ENCODE data around the gene MON2. TPM values are rescaled to one million over a fixed set of nuclear protein-coding genes. Genes with fewer than 3 reads are reported as not detected.
"Not testable (repeated sequence)": the region's sequence is repeated elsewhere in the genome, so short reads cannot be mapped to it uniquely, and the experiment has no call there.

Gene MON2
- total RNA-seq, 1 donor from 2014 or later = 62.3 TPM

DNA sequence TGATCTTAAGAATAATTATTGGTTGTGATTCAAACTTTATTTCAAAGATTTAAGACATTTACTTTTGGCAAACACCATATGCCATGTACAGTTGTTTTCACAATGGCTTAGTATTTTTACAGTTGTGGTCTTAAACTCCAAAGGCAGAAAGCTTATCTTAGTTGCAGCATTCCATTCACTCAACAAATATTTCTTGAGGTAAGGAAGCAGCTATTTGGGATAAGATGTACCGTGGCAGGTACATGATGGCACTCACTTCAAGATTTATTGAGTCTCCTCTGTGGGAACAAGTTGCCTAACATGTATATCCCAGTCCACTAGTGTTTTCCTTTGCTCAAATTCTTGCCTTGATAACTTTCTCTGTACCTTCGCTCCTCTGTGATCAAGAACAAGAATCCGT is 8.0 kb upstream of the MON2 start:
- no peaks in the 10 kb centered on the region for H3K4me1 ChIP-seq
- TF ChIP-seq, protein P1, sequence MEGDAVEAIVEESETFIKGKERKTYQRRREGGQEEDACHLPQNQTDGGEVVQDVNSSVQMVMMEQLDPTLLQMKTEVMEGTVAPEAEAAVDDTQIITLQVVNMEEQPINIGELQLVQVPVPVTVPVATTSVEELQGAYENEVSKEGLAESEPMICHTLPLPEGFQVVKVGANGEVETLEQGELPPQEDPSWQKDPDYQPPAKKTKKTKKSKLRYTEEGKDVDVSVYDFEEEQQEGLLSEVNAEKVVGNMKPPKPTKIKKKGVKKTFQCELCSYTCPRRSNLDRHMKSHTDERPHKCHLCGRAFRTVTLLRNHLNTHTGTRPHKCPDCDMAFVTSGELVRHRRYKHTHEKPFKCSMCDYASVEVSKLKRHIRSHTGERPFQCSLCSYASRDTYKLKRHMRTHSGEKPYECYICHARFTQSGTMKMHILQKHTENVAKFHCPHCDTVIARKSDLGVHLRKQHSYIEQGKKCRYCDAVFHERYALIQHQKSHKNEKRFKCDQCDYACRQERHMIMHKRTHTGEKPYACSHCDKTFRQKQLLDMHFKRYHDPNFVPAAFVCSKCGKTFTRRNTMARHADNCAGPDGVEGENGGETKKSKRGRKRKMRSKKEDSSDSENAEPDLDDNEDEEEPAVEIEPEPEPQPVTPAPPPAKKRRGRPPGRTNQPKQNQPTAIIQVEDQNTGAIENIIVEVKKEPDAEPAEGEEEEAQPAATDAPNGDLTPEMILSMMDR (IDR thresholded peaks at IDR 0.05) = no peak
- TF ChIP-seq EZH2phosphoT487 (IDR thresholded peaks at IDR 0.05) (no peak), EZH2 (IDR thresholded peaks at IDR 0.05) (no peak)
- H2AFZ ChIP-seq (replicated peaks) = no peak overlapping the region
- H3K9ac ChIP-seq = no peak overlapping the region
- Mint-ChIP-seq H3K27ac (no peak overlapping the region), H3K36me3 (no peaks in the 10 kb centered on the region), H3K4me1 (no peaks in the 10 kb centered on the region), H3K27me3 (ENCODE audit: insufficient read depth, low read depth) (peaks cover 2% of the 10 kb centered on the region), H3K4me3 (no peak overlapping the region), H3K9me3 (peaks cover 23% of the 10 kb centered on the region)
- H3K27me3 ChIP-seq = no peaks in the 10 kb centered on the region
- H3K27ac ChIP-seq = no peak overlapping the region
- H3K9me3 ChIP-seq (ENCODE audit: low read depth) = no peaks in the 10 kb centered on the region
- DNase-seq (ENCODE audit: low spot score) = no peak
- no peak overlapping the region for H3K4me2 ChIP-seq
- H3K36me3 ChIP-seq = no peaks in the 10 kb centered on the region
- H3K79me2 ChIP-seq (ENCODE audit: low read depth) = no peaks in the 10 kb centered on the region
- H4K20me1 ChIP-seq (ENCODE audit: low read depth) = no peaks in the 10 kb centered on the region
- H3F3A ChIP-seq (ENCODE audit: low read depth) = no peaks in the 10 kb centered on the region
- no peak overlapping the region for H3K4me3 ChIP-seq

DNA sequence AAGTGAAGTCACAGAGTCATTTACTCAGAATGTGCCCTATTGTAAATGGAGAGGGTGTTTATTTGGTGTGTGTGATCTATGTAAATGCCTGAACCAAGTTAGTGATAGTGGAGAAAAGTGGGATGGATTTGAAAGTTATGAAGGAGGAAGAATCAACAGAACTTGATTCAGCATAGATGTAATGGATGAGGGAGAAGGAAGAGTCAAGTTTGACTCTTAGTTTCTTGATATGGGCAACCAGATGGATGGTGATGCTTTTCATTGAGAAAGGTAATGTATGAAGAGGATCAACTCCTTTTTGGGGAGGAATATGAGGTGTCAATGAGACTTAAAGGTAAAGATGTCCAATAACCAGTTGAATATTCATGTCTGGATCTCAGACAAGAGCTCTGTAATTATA is 6.7 kb upstream of the MON2 start:
- Histone ChIP-seq H3K9me3 (ENCODE audit: low read depth) (no peaks in the 10 kb centered on the region), H3K36me3 (no peaks in the 10 kb centered on the region), H3K27me3 (no peaks in the 10 kb centered on the region), H3K79me2 (ENCODE audit: low read depth) (no peaks in the 10 kb centered on the region), H3K27ac (no peak overlapping the region), H4K20me1 (ENCODE audit: low read depth) (no peaks in the 10 kb centered on the region), H3K4me3 (no peak overlapping the region), H3K9ac (no peak overlapping the region), H3K4me2 (no peak overlapping the region), H3F3A (ENCODE audit: low read depth) (no peaks in the 10 kb centered on the region), H3K4me1 (no peaks in the 10 kb centered on the region), H2AFZ (replicated peaks) (no peak overlapping the region)
- no peak for DNase-seq (ENCODE audit: low spot score)
- Mint-ChIP-seq H3K9me3 (peaks cover 26% of the 10 kb centered on the region), H3K4me3 (no peak overlapping the region), H3K27me3 (ENCODE audit: insufficient read depth, low read depth) (peaks cover 2% of the 10 kb centered on the region), H3K36me3 (no peaks in the 10 kb centered on the region), H3K4me1 (no peaks in the 10 kb centered on the region), H3K27ac (no peak overlapping the region)
- TF ChIP-seq EZH2phosphoT487 (IDR thresholded peaks at IDR 0.05) (no peak), EZH2 (IDR thresholded peaks at IDR 0.05) (no peak)
- TF ChIP-seq, protein P1 (IDR thresholded peaks at IDR 0.05) = no peak

- H3K4me3 ChIP-seq; H3K4me1 ChIP-seq; H3K4me2 ChIP-seq; H2AFZ ChIP-seq (replicated peaks); H3K27me3 Mint-ChIP-seq (ENCODE audit: insufficient read depth, low read depth); H3K9me3 ChIP-seq (ENCODE audit: low read depth); H3K36me3 ChIP-seq; H3K9ac ChIP-seq; H3K79me2 ChIP-seq (ENCODE audit: low read depth); H3K27ac Mint-ChIP-seq; H3F3A ChIP-seq (ENCODE audit: low read depth); H3K4me3 Mint-ChIP-seq; DNase-seq (ENCODE audit: low spot score); H3K4me1 Mint-ChIP-seq; H3K27ac ChIP-seq; H4K20me1 ChIP-seq (ENCODE audit: low read depth); H3K27me3 ChIP-seq; H3K36me3 Mint-ChIP-seq: not testable (repeated sequence)
- peaks cover 19% of the 10 kb centered on the region for H3K9me3 Mint-ChIP-seq
Measured at GRCh38 chr12:62461171-62461837, 5.3 kb upstream of the MON2 start.

GRCh38 chr12:62463252-62463651 is 3.4 kb upstream of the MON2 start:
- not testable (repeated sequence) for H3K9ac ChIP-seq, H3K4me3 Mint-ChIP-seq

More at GRCh38 chr12:62463252-62463651, 3.4 kb upstream of the MON2 start:
- H3F3A ChIP-seq (ENCODE audit: low read depth); H3K9me3 ChIP-seq (ENCODE audit: low read depth); H2AFZ ChIP-seq (replicated peaks); H3K27me3 ChIP-seq; H3K27ac ChIP-seq; H3K36me3 ChIP-seq; H3K27ac Mint-ChIP-seq; H3K4me2 ChIP-seq; H3K27me3 Mint-ChIP-seq (ENCODE audit: insufficient read depth, low read depth); DNase-seq (ENCODE audit: low spot score); H3K36me3 Mint-ChIP-seq; H3K4me3 ChIP-seq; H4K20me1 ChIP-seq (ENCODE audit: low read depth): not testable (repeated sequence)
- Mint-ChIP-seq H3K9me3 (peaks cover 19% of the 10 kb centered on the region), H3K4me1 (peaks cover 13% of the 10 kb centered on the region)
- Histone ChIP-seq H3K79me2 (ENCODE audit: low read depth) (peaks cover 16% of the 10 kb centered on the region), H3K4me1 (peaks cover 12% of the 10 kb centered on the region)

Measured in neural progenitor cell (in vitro differentiated cells).